DMS 273 treated with DMSO at 0.1 percent for 48 hours (cell line): ENCODE data around the gene ZBTB49.
"Not testable (repeated sequence)": the region's sequence is repeated elsewhere in the genome, so short reads cannot be mapped to it uniquely, and the experiment has no call there.

ENCODE experiments used
- DNase-seq: peaks from one replicate; lab custom pipeline; 2025; lab: John Stamatoyannopoulos, UW

The ZBTB49 gene, protein sequence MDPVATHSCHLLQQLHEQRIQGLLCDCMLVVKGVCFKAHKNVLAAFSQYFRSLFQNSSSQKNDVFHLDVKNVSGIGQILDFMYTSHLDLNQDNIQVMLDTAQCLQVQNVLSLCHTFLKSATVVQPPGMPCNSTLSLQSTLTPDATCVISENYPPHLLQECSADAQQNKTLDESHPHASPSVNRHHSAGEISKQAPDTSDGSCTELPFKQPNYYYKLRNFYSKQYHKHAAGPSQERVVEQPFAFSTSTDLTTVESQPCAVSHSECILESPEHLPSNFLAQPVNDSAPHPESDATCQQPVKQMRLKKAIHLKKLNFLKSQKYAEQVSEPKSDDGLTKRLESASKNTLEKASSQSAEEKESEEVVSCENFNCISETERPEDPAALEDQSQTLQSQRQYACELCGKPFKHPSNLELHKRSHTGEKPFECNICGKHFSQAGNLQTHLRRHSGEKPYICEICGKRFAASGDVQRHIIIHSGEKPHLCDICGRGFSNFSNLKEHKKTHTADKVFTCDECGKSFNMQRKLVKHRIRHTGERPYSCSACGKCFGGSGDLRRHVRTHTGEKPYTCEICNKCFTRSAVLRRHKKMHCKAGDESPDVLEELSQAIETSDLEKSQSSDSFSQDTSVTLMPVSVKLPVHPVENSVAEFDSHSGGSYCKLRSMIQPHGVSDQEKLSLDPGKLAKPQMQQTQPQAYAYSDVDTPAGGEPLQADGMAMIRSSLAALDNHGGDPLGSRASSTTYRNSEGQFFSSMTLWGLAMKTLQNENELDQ

GRCh38 chr4:4289941-4290850 is at the start of gene ZBTB49, which contains the start of gene LYAR:
Gene ZBTB49 (plus strand): TSS chr4:4290251. CDS start chr4:4299946, 9,695 bp downstream.
Gene LYAR (minus strand): TSS chr4:4290154. CDS start chr4:4283742, 6,412 bp downstream.
- peak; percentile 2 for DNase-seq

- no peak for DNase-seq
Measured at GRCh38 chr4:4245172-4245571, 44.9 kb upstream of the ZBTB49 start.

DNA sequence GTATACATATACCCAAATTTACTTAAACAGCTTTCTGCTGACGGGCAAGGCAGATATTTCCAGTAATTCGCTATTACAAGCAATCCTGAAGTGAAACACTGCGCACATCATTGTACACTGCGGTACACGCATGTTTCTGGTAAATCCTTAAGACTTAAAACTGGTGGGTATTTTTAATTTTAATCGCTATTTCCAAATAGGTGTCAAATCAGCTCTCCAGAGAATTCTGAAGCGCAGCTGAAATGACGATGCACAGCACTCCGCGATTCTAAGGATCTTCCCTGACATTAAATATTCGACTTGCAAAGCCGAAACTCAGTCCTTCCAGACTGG is 42.4 kb upstream of the ZBTB49 start:
- DNase-seq = no peak

GRCh38 chr4:4248029-4248884 is 41.8 kb upstream of the ZBTB49 start, which contains the start of gene TMEM128:
Gene TMEM128 (minus strand): TSS chr4:4248223. CDS start chr4:4248202, 21 bp downstream.
- peak; percentile 76 for DNase-seq

DNA sequence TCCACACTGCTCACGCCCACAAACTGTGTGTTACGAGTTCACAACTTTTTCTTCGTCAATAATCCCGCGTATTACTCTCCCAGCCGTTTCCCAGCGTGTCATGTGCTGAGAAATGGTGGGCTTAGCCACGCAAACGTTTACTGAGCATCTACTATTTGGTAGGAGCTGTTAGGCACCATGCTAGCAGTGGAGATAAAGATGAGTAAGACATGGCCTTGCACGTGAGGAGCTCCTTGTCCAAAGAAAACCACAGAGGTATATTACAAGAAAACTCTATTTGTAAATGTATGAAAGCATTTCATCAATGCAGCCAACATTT is 41.2 kb upstream of the ZBTB49 start:
- no peak for DNase-seq

GRCh38 chr4:4249342-4249741 is 40.7 kb upstream of the ZBTB49 start:
- not testable (repeated sequence) for DNase-seq

- DNase-seq = no peak
Measured at GRCh38 chr4:4249866-4250265, 40.2 kb upstream of the ZBTB49 start.

DNA sequence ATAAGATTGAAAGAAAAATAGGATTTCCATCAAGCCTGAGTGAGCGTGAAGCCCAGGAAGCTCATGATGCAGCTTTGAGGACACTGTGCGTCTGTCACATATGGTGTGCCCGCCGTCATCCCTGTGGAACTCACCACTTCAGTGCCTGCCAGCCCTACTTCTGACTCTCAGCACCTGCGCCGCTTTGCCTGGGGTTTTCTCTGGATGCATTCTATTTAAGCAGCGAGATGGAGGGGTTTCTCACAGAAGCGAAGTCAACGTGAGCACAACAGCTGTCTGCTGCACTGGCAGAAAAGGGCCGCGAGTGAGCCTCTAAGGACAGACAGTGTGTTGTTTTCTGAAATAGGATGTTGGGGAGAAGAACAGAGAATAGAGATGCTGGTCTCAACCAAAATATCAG is 35.9 kb upstream of the ZBTB49 start:
- DNase-seq = no peak

GRCh38 chr4:4254666-4255065 is 35.4 kb upstream of the ZBTB49 start:
- DNase-seq = no peak

GRCh38 chr4:4256799-4257198 is 33.3 kb upstream of the ZBTB49 start:
- DNase-seq = no peak

GRCh38 chr4:4257705-4258104 is 32.3 kb upstream of the ZBTB49 start:
- DNase-seq = not testable (repeated sequence)

DNA sequence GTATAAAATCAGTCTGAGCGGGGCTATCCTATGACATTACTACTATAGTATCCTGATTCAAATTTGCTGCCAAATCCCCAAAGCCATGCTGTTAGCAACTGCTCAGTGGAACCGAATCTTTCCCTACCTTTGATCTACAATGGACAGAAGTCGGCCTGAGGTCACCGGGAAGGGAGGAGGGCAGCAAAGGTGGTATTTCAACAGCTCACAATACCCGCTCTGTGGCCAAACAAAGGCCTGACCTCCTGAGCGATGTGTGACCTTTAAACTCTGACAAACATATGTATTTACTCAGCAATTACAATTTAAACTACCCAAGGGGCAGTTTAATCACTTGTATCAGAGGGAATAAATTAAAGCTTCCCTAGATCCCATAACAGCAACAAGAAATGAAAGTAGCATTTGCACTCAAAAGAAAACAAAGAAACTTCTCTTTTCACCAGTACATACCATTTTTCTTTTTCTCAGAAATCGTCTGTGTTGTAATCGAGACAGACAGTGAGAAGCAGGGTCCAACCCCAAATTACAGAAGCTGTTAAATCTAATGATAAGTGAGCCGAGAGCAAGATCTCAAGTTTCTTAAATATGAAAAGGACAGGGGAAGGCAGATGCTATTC is 30.5 kb upstream of the ZBTB49 start:
- no peak for DNase-seq

GRCh38 chr4:4260185-4260751 is 29.8 kb upstream of the ZBTB49 start:
- peak; percentile 30 for DNase-seq

DNA sequence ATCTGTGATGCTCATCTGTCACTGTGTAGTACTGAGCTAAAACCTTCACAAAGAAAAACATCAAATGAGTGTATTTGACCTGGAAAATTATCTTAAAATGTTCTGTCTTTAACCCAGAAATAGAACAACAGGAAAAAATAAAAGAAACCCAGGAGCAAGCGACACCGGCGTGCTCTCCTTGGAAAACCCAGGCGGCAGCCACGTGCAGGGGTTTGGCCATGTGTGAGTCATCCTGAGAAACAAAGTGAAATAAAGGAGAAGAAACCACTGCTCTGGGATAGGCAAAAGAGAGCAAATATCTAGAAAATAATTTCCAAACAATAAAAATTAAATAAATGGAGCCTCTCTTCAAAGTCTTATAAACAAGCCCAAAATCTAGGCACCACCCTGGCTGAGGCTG is 22.1 kb upstream of the ZBTB49 start:
- no peak for DNase-seq

GRCh38 chr4:4268776-4269175 is 21.3 kb upstream of the ZBTB49 start:
- no peak for DNase-seq

DNA sequence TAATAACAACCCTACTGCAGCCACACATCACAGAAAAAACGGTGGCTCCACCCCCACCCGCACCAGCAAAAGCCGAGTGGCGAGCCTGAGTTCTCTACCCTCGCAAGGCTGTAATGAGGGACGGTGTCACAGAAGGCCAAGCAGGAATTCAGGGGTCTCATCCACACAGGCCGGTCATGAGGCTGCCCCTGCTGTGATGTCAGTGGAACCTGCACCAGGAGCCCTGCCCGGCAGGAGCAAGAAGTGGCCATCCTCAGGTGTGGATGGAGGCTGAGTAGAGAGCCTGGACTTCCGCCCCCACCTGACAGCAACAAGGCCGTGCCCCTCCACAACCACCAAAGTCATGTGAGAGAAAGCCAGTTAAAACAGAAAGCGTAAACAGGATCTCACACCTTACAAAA is 20.7 kb upstream of the ZBTB49 start:
- DNase-seq = no peak

- DNase-seq = no peak
Measured at GRCh38 chr4:4269856-4270255, 20.2 kb upstream of the ZBTB49 start.

GRCh38 chr4:4270529-4270928 is 19.5 kb upstream of the ZBTB49 start:
- DNase-seq = no peak

DNA sequence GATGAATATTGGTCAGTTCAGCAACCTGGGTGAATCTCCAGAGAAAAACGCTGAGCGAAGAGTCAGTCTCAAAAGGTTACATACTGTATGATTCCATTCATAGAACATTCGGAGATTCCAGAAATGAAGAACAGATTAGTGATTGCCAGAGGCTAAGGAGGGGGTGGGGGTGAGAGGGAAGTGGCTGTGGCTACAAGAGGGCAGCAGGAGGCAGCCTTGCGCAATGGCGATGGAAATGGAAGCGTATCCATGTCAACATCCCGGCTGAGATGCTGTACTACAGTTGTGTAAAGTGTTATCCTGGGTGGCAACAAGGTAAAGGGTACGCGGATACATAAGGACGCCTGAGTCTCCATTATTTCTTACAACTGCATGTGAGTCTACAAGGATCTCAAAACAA is 18.1 kb upstream of the ZBTB49 start:
- no peak for DNase-seq

DNA sequence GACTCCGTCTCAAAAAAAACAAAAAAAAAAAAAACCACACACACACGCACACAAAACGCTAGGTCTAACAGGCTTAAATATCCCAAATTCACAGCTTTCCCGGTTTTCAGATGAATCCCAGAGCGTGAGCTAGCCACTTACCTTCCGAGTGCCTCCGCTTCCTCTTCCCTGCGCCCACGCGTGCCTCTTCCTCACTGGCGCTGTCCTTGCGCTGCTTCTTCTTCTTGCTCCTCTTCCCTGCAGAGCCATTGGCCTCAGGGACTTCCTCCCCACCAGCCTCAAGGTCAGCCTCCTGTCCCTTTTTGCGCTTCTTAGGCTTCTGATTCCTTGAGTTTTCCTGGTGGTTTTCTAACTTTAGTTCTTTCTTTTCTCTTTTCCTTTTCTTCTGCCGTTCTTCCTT is 15.8 kb upstream of the ZBTB49 start:
- no peak for DNase-seq

GRCh38 chr4:4277531-4277930 is 12.5 kb upstream of the ZBTB49 start:
- no peak for DNase-seq
